Panc1 (cell line): ENCODE data around the gene PIK3R5.

Experiments
- POLR2AphosphoS5 ChIP-seq: IDR thresholded peaks from 2 replicates; pipeline ENCODE4 v1.6.1; 2012; ENCODE audit warnings: mild to moderate bottlenecking, low read depth, low read length, moderate library complexity
- SIN3A ChIP-seq: IDR thresholded peaks from 2 replicates; pipeline ENCODE4 v1.6.1; 2012; ENCODE audit warnings: low read depth, mild to moderate bottlenecking, low read length, moderate library complexity, borderline replicate concordance; ENCODE audit not compliant: insufficient read depth
- TF ChIP-seq, protein P1 (sequence below): fragments of 450-650 bp; IDR thresholded peaks from 2 replicates; pipeline ENCODE4 v1.5.1; 2017; ENCODE audit warnings: mild to moderate bottlenecking
- TF ChIP-seq, protein P2 (sequence below), 2 experiments: IDR thresholded peaks; 2 replicates each; pipeline ENCODE4 v1.6.1; 2011 to 2012; ENCODE audit warnings: low read depth in 2 of 2, control low read depth in 1 of 2, low read length in 1 of 2, mild to moderate bottlenecking in 1 of 2, moderate library complexity in 1 of 2; ENCODE audit not compliant: insufficient read depth in 1 of 2

DNA sequence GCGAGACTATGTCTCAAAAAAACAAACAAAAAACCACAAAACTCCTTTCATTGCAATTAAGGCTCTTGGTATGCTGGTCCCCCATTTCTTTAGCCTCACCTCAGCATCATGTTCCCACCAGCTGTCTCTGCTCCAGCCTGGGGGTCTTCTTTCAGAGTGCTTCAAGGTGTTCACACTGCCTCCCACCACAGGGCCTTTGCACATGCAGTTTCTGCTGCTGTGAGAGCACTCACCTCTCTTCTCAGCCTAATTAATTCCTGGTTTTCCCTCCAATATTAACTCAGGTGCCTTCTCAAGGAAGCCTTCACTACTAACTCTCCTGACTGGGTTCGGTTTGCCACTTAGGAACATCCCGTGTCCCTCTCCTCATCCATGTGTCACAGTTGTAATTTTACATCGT is 82.2 kb downstream of the PIK3R5 start:
- no peak for TF ChIP-seq POLR2AphosphoS5
- TF ChIP-seq, protein P1, sequence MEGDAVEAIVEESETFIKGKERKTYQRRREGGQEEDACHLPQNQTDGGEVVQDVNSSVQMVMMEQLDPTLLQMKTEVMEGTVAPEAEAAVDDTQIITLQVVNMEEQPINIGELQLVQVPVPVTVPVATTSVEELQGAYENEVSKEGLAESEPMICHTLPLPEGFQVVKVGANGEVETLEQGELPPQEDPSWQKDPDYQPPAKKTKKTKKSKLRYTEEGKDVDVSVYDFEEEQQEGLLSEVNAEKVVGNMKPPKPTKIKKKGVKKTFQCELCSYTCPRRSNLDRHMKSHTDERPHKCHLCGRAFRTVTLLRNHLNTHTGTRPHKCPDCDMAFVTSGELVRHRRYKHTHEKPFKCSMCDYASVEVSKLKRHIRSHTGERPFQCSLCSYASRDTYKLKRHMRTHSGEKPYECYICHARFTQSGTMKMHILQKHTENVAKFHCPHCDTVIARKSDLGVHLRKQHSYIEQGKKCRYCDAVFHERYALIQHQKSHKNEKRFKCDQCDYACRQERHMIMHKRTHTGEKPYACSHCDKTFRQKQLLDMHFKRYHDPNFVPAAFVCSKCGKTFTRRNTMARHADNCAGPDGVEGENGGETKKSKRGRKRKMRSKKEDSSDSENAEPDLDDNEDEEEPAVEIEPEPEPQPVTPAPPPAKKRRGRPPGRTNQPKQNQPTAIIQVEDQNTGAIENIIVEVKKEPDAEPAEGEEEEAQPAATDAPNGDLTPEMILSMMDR, result no peak
- TF ChIP-seq SIN3A, result no peak
- TF ChIP-seq, protein P2, sequence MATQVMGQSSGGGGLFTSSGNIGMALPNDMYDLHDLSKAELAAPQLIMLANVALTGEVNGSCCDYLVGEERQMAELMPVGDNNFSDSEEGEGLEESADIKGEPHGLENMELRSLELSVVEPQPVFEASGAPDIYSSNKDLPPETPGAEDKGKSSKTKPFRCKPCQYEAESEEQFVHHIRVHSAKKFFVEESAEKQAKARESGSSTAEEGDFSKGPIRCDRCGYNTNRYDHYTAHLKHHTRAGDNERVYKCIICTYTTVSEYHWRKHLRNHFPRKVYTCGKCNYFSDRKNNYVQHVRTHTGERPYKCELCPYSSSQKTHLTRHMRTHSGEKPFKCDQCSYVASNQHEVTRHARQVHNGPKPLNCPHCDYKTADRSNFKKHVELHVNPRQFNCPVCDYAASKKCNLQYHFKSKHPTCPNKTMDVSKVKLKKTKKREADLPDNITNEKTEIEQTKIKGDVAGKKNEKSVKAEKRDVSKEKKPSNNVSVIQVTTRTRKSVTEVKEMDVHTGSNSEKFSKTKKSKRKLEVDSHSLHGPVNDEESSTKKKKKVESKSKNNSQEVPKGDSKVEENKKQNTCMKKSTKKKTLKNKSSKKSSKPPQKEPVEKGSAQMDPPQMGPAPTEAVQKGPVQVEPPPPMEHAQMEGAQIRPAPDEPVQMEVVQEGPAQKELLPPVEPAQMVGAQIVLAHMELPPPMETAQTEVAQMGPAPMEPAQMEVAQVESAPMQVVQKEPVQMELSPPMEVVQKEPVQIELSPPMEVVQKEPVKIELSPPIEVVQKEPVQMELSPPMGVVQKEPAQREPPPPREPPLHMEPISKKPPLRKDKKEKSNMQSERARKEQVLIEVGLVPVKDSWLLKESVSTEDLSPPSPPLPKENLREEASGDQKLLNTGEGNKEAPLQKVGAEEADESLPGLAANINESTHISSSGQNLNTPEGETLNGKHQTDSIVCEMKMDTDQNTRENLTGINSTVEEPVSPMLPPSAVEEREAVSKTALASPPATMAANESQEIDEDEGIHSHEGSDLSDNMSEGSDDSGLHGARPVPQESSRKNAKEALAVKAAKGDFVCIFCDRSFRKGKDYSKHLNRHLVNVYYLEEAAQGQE (IDR thresholded peaks at IDR 0.05; ENCODE audit: insufficient read depth in 1 of 2, low read depth in 2 of 2, low read length in 1 of 2), result no peak
